IPS-18a (cell line): ENCODE data around the gene ZC3H18.

Source experiments
- H3K27ac ChIP-seq: one replicate; pipeline ENCODE4 v1.5.1; 2013; ENCODE audit warnings: low read length
- H3K27me3 ChIP-seq: one replicate; pipeline ENCODE4 v1.6.1; 2013; ENCODE audit warnings: mild to moderate bottlenecking, low read length; ENCODE audit not compliant: control insufficient read depth, insufficient read depth
- H3K36me3 ChIP-seq: one replicate; pipeline ENCODE4 v1.6.1; 2013; ENCODE audit warnings: low read depth, low read length; ENCODE audit not compliant: control insufficient read depth
- H3K4me1 ChIP-seq: one replicate; pipeline ENCODE4 v1.6.1; 2013; ENCODE audit warnings: low read depth, low read length; ENCODE audit not compliant: control insufficient read depth
- H3K4me3 ChIP-seq: one replicate; pipeline ENCODE4 v1.5.1; 2013; ENCODE audit warnings: low read length
- H3K9ac ChIP-seq: one replicate; pipeline ENCODE4 v1.6.1; 2013; ENCODE audit warnings: mild to moderate bottlenecking, low read length, moderate library complexity
- H3K9me3 ChIP-seq: one replicate; pipeline ENCODE4 v1.6.1; 2013; ENCODE audit warnings: low read depth, low read length; ENCODE audit not compliant: control insufficient read depth

ZC3H18 gene

GRCh38 chr16:88591577-88592021 lies 21.4 kb downstream of the ZC3H18 start:
- Histone ChIP-seq H3K27ac (no peak overlapping the region), H3K9ac (no peak overlapping the region), H3K4me1 (no peaks in the 10 kb centered on the region), H3K4me3 (no peak overlapping the region), H3K36me3 (peaks cover 40% of the 10 kb centered on the region), H3K9me3 (no peaks in the 10 kb centered on the region), H3K27me3 (no peaks in the 10 kb centered on the region)

DNA sequence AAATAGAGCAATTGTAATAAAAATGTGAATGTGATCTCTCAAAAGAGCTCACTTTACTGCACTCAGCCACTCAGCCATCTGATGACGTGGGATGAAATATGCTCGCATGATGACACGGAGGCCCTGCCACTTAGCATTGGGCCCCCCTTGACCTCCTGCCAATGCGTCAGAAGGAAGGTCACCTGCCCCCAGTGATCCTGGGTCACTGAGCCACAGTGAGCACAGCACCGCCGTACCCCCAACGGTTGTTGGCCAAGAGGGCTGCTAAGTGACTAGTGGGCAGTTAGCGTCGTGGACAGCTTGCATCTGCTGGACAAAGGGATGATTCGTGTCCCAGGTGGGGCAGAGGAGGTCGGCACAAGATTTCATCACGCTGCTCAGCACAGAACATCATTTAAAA lies 22.9 kb downstream of the ZC3H18 start:
- Histone ChIP-seq H3K27me3 (no peaks in the 10 kb centered on the region), H3K9ac (no peak overlapping the region), H3K4me3 (no peak overlapping the region), H3K36me3 (peaks cover 30% of the 10 kb centered on the region), H3K4me1 (no peaks in the 10 kb centered on the region), H3K27ac (no peak overlapping the region), H3K9me3 (no peaks in the 10 kb centered on the region)

DNA sequence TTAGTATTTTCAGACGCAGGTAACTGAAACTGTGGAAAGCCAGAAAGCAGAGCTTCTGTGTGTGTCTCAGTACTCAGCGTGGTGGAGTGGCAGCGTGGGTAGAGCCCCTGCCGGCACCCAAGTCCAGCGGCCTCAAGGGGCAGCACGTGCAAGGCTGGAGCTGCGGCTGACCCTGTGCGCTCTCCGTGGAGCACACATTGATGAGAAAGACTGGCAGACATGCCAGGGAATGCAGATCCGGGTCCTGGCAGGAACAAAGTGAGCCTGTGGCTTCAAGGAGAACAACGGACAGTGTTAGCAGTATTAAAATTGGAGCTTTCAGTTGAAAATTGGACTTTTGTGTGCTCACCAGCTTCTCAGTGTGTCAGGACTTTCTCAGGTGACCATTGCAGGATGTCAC lies 23.3 kb downstream of the ZC3H18 start:
- no peak overlapping the region for H3K9ac ChIP-seq
- no peak overlapping the region for H3K4me3 ChIP-seq
- no peaks in the 10 kb centered on the region for H3K9me3 ChIP-seq
- no peak overlapping the region for H3K27ac ChIP-seq
- H3K4me1 ChIP-seq, result no peaks in the 10 kb centered on the region
- H3K36me3 ChIP-seq, result peaks cover 26% of the 10 kb centered on the region
- H3K27me3 ChIP-seq, result no peaks in the 10 kb centered on the region

- Histone ChIP-seq H3K27me3 (no peaks in the 10 kb centered on the region), H3K27ac (no peak overlapping the region), H3K4me3 (no peak overlapping the region), H3K9me3 (no peaks in the 10 kb centered on the region), H3K9ac (no peak overlapping the region), H3K4me1 (no peaks in the 10 kb centered on the region), H3K36me3 (peaks cover 23% of the 10 kb centered on the region)
Observed at GRCh38 chr16:88593910-88594309, 23.7 kb downstream of the ZC3H18 start.

DNA sequence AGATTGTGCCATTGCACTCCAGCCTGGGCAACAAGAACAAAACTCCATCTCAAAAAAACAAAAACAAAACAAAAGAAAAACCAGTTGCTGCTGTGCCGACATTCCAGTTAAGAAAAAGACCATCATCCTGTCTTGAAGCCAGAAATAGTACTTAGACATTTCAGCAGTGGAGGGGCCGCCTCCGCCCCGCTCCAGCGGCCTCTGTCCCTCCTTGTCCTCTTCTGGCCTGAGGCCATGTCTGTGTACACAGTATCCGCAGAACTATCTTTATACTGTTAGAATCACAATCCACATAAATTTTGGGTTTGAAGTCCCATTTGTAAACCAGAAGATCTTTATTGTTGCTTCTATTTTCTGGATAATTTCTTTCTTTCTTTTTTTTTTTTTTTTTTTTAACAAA lies 24.9 kb downstream of the ZC3H18 start:
- H3K9ac ChIP-seq, result no peak overlapping the region
- H3K27me3 ChIP-seq, result no peaks in the 10 kb centered on the region
- no peak overlapping the region for H3K27ac ChIP-seq
- no peaks in the 10 kb centered on the region for H3K9me3 ChIP-seq
- no peaks in the 10 kb centered on the region for H3K4me1 ChIP-seq
- H3K4me3 ChIP-seq, result no peak overlapping the region
- peaks cover 23% of the 10 kb centered on the region for H3K36me3 ChIP-seq

GRCh38 chr16:88595921-88596320 lies 25.7 kb downstream of the ZC3H18 start:
- Histone ChIP-seq H3K36me3 (peaks cover 22% of the 10 kb centered on the region), H3K4me1 (no peaks in the 10 kb centered on the region), H3K4me3 (no peak overlapping the region), H3K9me3 (no peaks in the 10 kb centered on the region), H3K9ac (no peak overlapping the region), H3K27me3 (no peaks in the 10 kb centered on the region), H3K27ac (no peak overlapping the region)

- no peaks in the 10 kb centered on the region for H3K9me3 ChIP-seq
- H3K27ac ChIP-seq, result no peak overlapping the region
- no peaks in the 10 kb centered on the region for H3K4me1 ChIP-seq
- no peak overlapping the region for H3K9ac ChIP-seq
- H3K27me3 ChIP-seq, result no peaks in the 10 kb centered on the region
- no peak overlapping the region for H3K4me3 ChIP-seq
- H3K36me3 ChIP-seq, result peaks cover 27% of the 10 kb centered on the region
Observed at GRCh38 chr16:88596483-88596882, 26.3 kb downstream of the ZC3H18 start.

DNA sequence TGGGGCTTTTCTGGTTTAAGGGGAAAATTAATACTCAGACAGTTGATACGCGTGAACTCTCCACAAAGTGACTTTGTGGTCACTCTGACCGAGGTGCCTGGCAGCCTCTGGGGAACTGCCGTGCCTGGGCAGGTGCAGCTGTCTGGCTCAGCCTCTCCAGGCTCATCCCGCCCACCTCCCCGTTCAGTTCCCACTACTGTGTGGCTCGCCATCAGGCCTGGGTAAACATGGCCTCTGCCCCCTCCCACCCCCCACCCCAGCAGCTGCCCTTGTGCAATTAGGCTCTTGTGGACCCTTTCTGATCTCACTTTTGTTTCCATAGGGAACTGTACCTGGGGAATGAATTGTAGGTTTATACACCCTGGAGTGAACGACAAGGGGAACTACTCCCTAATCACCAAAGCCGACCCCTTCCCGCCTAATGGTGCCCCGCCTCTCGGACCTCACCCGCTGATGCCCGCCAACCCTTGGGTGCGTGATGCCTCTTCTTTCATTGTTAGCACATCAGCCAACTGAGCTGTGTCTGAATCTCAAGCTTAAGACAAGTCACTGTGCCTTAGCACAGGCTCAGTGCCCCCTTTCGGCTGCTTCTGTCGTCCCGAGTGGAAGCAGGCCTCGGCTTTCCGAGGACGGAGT lies 27.8 kb downstream of the ZC3H18 start:
- Histone ChIP-seq H3K4me3 (no peak overlapping the region), H3K9ac (no peak overlapping the region), H3K4me1 (no peaks in the 10 kb centered on the region), H3K9me3 (no peaks in the 10 kb centered on the region), H3K27ac (no peak overlapping the region), H3K27me3 (no peaks in the 10 kb centered on the region), H3K36me3 (peaks cover 39% of the 10 kb centered on the region)

- H3K9me3 ChIP-seq, result no peaks in the 10 kb centered on the region
- no peak overlapping the region for H3K9ac ChIP-seq
- no peak overlapping the region for H3K27ac ChIP-seq
- H3K36me3 ChIP-seq, result peaks cover 39% of the 10 kb centered on the region
- H3K27me3 ChIP-seq, result no peaks in the 10 kb centered on the region
- no peaks in the 10 kb centered on the region for H3K4me1 ChIP-seq
- no peak overlapping the region for H3K4me3 ChIP-seq
Observed at GRCh38 chr16:88599092-88599733, 29.0 kb downstream of the ZC3H18 start.

- no peak overlapping the region for H3K4me3 ChIP-seq
- H3K27ac ChIP-seq, result no peak overlapping the region
- H3K36me3 ChIP-seq, result peaks cover 42% of the 10 kb centered on the region
- H3K9me3 ChIP-seq, result no peaks in the 10 kb centered on the region
- no peaks in the 10 kb centered on the region for H3K27me3 ChIP-seq
- H3K4me1 ChIP-seq, result no peaks in the 10 kb centered on the region
- no peak overlapping the region for H3K9ac ChIP-seq
Observed at GRCh38 chr16:88599825-88600538, 29.8 kb downstream of the ZC3H18 start.

GRCh38 chr16:88600539-88600896 lies 30.3 kb downstream of the ZC3H18 start:
- H3K4me1 ChIP-seq, result no peaks in the 10 kb centered on the region
- no peak overlapping the region for H3K9ac ChIP-seq
- H3K27me3 ChIP-seq, result no peaks in the 10 kb centered on the region
- no peaks in the 10 kb centered on the region for H3K9me3 ChIP-seq
- peaks cover 45% of the 10 kb centered on the region for H3K36me3 ChIP-seq
- no peak overlapping the region for H3K27ac ChIP-seq
- no peak overlapping the region for H3K4me3 ChIP-seq
